K562 (cell line): ENCODE measurements around the gene GNGT1. TPM values are rescaled to one million over a fixed set of nuclear protein-coding genes. Genes with fewer than 3 reads are reported as not detected.

Source experiments
- ATAC-seq: fragments of 200-7000 bp; cut with Tn5 transposase; 3 replicates; pipeline ENCODE4 v1.9.1; 2020; ENCODE audit warnings: moderate library complexity
- BruUV-seq: library from RNA; stranded (reverse); fragments of 400-500 nt; replicated peaks from 2 replicates; lab custom pipeline; 2021; lab: Mats Ljungman, UMichigan
- CTCF ChIA-PET: fragments of 300-600 bp; formaldehyde crosslinking; extraction: SDS; loops from one replicate; lab custom pipeline; 2021; ENCODE audit warnings: low intra/inter-chr PET ratio; lab: Yijun Ruan, JAX
- POLR2A ChIA-PET: fragments of 300-600, 350-650 bp; sonication (Branson Sonifier 250); formaldehyde crosslinking; extraction: SDS; loops from one replicate; lab custom pipeline; 2021; ENCODE audit warnings: antibody characterized with exemption, inconsistent platforms; lab: Yijun Ruan, JAX
- DNase-seq, 4 experiments: peaks; one replicate each; pipeline versions ENCODE4 v3.0.0 to v3.0.0-alpha.2; 2011 to 2018; ENCODE audit warnings: low spot score in 3 of 4, mixed read lengths in 3 of 4; ENCODE audit errors: extremely low read depth in 1 of 4
- FAIRE-seq: peaks from 2 replicates; lab custom pipeline; 2011; peaks lifted over from hg19 to GRCh38; lab: Jason Lieb, UNC
- H2AFZ ChIP-seq: 2 replicates; pipeline ENCODE4 v1.6.0; 2011; ENCODE audit warnings: low read depth, low read length, control low read depth, inconsistent platforms
- H3K27ac ChIP-seq: fragments of 200-600 bp; 3 replicates; pipeline ENCODE4 v1.8.0; 2011; ENCODE audit warnings: low read depth, mild to moderate bottlenecking, control low read depth, inconsistent platforms, low read length, moderate library complexity, mixed read lengths; ENCODE audit errors: extremely low read depth
- H3K27me3 ChIP-seq, 2 experiments: fragments of 300-600 bp in 1 of 2; 2 replicates in 1 of 2; 3 replicates in 1 of 2; pipeline versions ENCODE4 v1.6.0 to v1.8.0; 2011; ENCODE audit warnings: inconsistent platforms in 2 of 2, low read length in 2 of 2, mild to moderate bottlenecking in 1 of 2, mixed read lengths in 1 of 2, moderate library complexity in 1 of 2; ENCODE audit not compliant: control insufficient read depth in 2 of 2, insufficient read depth in 2 of 2
- H3K36me3 ChIP-seq: fragments of 300-600 bp; 3 replicates; pipeline ENCODE4 v1.8.0; 2011; ENCODE audit warnings: mild to moderate bottlenecking, low read length, inconsistent platforms; ENCODE audit not compliant: control insufficient read depth, insufficient read depth
- H3K4me1 ChIP-seq, 2 experiments: fragments of 200-600 bp in 1 of 2; replicated peaks in 1 of 2; 2 replicates in 1 of 2; 3 replicates in 1 of 2; pipeline versions ENCODE4 v1.5.1 to v1.8.0; 2011; ENCODE audit warnings: inconsistent platforms in 2 of 2, low read length in 2 of 2, mild to moderate bottlenecking in 1 of 2, mixed read lengths in 1 of 2, moderate library complexity in 1 of 2; ENCODE audit not compliant: control insufficient read depth in 2 of 2, insufficient read depth in 2 of 2
- H3K4me2 ChIP-seq: 2 replicates; pipeline ENCODE4 v1.6.1; 2011; ENCODE audit warnings: low read length, control low read depth, inconsistent platforms, mixed read lengths; ENCODE audit not compliant: insufficient read depth
- H3K4me3 ChIP-seq: fragments of 200-600 bp; sonication (generic), shearing (Covaris generic); 2 replicates; pipeline ENCODE4 v1.5.1; 2016; ENCODE audit warnings: control low read depth, inconsistent platforms
- H3K79me2 ChIP-seq: fragments of 200-600 bp; 3 replicates; pipeline ENCODE4 v1.8.0; 2011; ENCODE audit warnings: low read length, inconsistent platforms; ENCODE audit not compliant: control insufficient read depth, insufficient read depth
- H3K9ac ChIP-seq, 2 experiments: 2 replicates each; pipeline versions ENCODE4 v1.6.0 to v1.6.1; 2011; ENCODE audit warnings: low read depth in 2 of 2, low read length in 2 of 2, control low read depth in 1 of 2, inconsistent platforms in 1 of 2, mild to moderate bottlenecking in 1 of 2, mixed read lengths in 1 of 2; ENCODE audit not compliant: insufficient read depth in 1 of 2
- H3K9me1 ChIP-seq: one replicate; pipeline ENCODE4 v1.6.0; 2011; ENCODE audit warnings: inconsistent platforms, mild to moderate bottlenecking, low read length, moderate library complexity; ENCODE audit not compliant: control insufficient read depth, insufficient read depth
- H3K9me3 ChIP-seq: replicated peaks from 2 replicates; pipeline ENCODE4 v1.5.1; 2011; ENCODE audit warnings: low read depth, low read length, inconsistent platforms; ENCODE audit not compliant: control insufficient read depth, insufficient read depth
- H4K20me1 ChIP-seq: replicated peaks from 2 replicates; pipeline ENCODE4 v1.6.1; 2011; ENCODE audit warnings: low read length, inconsistent platforms, mixed read lengths; ENCODE audit not compliant: control insufficient read depth, insufficient read depth
- CHAMP1 ChIP-seq: fragments of 450-650 bp; IDR thresholded peaks from 2 replicates; pipeline ENCODE4 v1.6.1; 2016; ENCODE audit warnings: mild to moderate bottlenecking
- DACH1 ChIP-seq: fragments of 450-650 bp; IDR thresholded peaks from 2 replicates; pipeline ENCODE4 v1.6.1; 2018; ENCODE audit not compliant: partially characterized antibody
- SPI1 ChIP-seq: IDR thresholded peaks from 2 replicates; pipeline ENCODE4 v1.6.1; 2011; ENCODE audit warnings: low read depth, low read length, control low read depth, borderline replicate concordance
- ZNF354B ChIP-seq: fragments of 250-450 bp; sonication (Bioruptor Pico); IDR thresholded peaks from 2 replicates; pipeline ENCODE4 v1.4.0; 2020
- WGBS: fragments of 100-300 bp; shearing (Covaris generic); methylation state at CpG from one replicate; pipeline ENCODE4 v1.1.6; 2016; ENCODE audit warnings: low coverage, mixed read lengths; ENCODE audit not compliant: insufficient coverage; ENCODE audit errors: missing lambda C conversion rate; 5-methylcytosine and 5-hydroxymethylcytosine counted together
- in situ Hi-C: fragments of 300-500 bp; cut with MboI; formaldehyde crosslinking; loops from 4 replicates; pipeline ENCODE4 v1.15.0; 2018; ENCODE audit warnings: inconsistent platforms, mixed read lengths
- intact Hi-C: fragments of 100-400 bp; cut with micrococcal nuclease; formaldehyde crosslinking; loops from 2 replicates; pipeline ENCODE4 v1.14.2; 2022
- polyA plus RNA-seq, 8 experiments: library from polyadenylated mRNA; depleted of rRNA in 4 of 8; stranded (reverse) in 5 of 8; unstranded in 3 of 8; fragments of >200 nt; fragmentation: Nextera tagmentation in 2 of 8; fragmentation: Illumina TruSeq in 1 of 8; extraction: Ambion mirVana in 2 of 8; extraction: Trizol in 1 of 8; gene quantifications; 2 replicates each; pipeline versions ENCODE4 v1.2.1 to v1.2.3, GENCODE V29; 2011 to 2014; ENCODE audit warnings: inconsistent platforms in 1 of 8, missing spikeins in 1 of 8
- total RNA-seq, 7 experiments: library from RNA; depleted of rRNA in 6 of 7; stranded (reverse); fragments of >200 nt in 6 of 7; fragmentation: Illumina TruSeq in 2 of 7; extraction: Trizol in 2 of 7; gene quantifications; 2 replicates each; pipeline versions ENCODE4 v1.2.1 to v1.2.3, GENCODE V29; 2011 to 2021; ENCODE audit warnings: low replicate concordance in 1 of 7

The GNGT1 gene
- total and polyA plus RNA-seq, 9 of the 15 experiments (the other 6 are each of a cell fraction or from before 2014, with no cell fraction given), result 0.04 to 0.83 (median 0.51) TPM; not detected in 2

GRCh38 chr7:93957767-93958166 lies 51.4 kb downstream of the GNGT1 start:
- Histone ChIP-seq H3K27me3 (no peaks in the 10 kb centered on the region), H3K9me3 (no peaks in the 10 kb centered on the region), H3K4me2 (no peak overlapping the region), H3K9me1 (no peaks in the 10 kb centered on the region), H2AFZ (no peak overlapping the region), H3K79me2 (no peaks in the 10 kb centered on the region), H3K27ac (no peak overlapping the region), H3K4me3 (no peak overlapping the region), H3K36me3 (no peaks in the 10 kb centered on the region), H3K4me1 (no peaks in the 10 kb centered on the region), H3K9ac (no peak overlapping the region), H4K20me1 (no peaks in the 10 kb centered on the region)
- no peak for TF ChIP-seq ZNF354B
- TF ChIP-seq DACH1, result no peak
- no peak for TF ChIP-seq CHAMP1
- TF ChIP-seq SPI1, result no peak
- DNase-seq (no peak), ATAC-seq (no peak), FAIRE-seq (no peak)
- ChIA-PET CTCF (no interaction called here), POLR2A (interaction anchor here (1.0 kb wide), 1 partner anchor 8 kb away, joined by 3 read pairs; no protein-coding TSS in a partner anchor)
- in situ Hi-C loops, result no loop called here
- BruUV-seq, result no TSS peak
- intact Hi-C loops, result no loop called here
- WGBS, result 0% methylated on average over 1 of the region's 1 CpG
